NOMO-1 treated with DMSO at 0.1 percent for 48 hours (cell line): ENCODE measurements around the gene RDH5.

ENCODE experiments used
- DNase-seq: peaks from one replicate; lab custom pipeline; 2025; ENCODE audit not compliant: unreplicated experiment; lab: John Stamatoyannopoulos, UW

RDH5 gene

DNA sequence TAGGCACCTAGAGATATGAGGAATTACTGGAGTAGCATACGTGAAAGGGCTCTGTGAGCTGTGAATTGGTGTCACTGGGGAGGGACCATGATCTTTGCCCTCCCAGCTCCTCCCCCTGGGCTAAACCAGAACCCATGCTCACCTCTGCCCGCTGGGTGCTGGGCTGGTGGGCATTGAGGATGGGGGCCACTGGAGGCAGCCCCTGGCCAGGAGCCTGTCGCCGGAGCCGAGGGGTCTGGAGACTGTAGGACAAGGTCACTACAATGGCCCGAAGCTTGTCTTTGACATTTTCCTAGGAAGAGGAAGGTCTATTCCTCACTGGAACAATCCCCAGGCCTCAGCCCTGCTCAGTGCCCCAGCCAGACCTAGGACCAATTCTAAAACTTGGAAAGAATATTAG lies 24.1 kb upstream of the RDH5 start:
- DNase-seq, result no peak

DNA sequence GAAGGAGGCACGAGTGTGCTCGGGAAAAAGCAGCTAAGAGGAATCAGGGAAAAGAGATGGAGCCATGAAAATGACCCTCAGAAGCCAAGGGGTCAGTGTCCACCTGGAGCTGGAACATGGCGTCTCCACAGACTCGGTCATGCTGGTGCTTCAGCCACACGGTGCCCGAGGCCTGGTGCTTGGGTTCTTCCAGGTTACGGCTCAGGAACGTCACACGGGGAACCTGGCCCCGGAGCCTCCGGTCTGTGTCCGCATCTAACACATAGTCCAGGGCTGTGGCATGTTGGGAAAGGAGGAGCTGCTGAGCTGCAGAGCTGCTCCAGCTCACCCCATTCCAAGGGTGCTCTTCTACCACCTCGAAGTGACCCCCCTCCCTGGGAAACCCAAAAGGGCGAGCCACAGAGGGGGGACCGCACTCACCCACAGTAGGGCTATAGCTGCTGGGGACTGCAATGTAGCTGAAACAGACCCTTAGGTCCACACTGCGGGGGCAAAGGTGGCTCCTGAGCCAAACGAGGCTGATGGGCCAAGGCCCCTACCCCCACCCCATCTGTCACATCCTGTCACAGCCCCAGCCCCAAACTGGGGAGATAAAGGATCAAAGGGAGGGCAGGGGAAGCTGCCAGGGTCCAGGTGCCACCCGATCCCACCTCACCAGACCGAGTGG lies 23.3 kb upstream of the RDH5 start:
- no peak for DNase-seq

DNA sequence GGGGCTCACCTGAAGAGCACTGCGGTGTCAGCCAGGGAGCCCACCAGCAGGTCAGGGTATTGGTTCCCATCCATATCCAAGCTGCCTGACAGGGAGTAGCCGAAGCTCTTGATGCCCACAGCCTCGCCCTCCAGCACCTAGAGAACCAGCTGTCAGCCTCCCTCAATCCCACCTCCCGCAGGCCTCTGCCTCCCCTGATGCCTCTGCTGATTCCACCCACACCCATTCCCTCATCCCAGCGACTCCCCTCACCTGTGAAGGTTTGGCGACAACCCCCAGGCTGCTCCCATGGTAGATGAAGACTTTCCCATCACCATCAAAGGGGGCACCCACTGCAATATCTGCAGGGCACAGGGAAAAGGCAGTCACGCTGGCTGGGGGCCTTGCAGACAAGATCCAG lies 22.5 kb upstream of the RDH5 start:
- DNase-seq, result no peak

DNA sequence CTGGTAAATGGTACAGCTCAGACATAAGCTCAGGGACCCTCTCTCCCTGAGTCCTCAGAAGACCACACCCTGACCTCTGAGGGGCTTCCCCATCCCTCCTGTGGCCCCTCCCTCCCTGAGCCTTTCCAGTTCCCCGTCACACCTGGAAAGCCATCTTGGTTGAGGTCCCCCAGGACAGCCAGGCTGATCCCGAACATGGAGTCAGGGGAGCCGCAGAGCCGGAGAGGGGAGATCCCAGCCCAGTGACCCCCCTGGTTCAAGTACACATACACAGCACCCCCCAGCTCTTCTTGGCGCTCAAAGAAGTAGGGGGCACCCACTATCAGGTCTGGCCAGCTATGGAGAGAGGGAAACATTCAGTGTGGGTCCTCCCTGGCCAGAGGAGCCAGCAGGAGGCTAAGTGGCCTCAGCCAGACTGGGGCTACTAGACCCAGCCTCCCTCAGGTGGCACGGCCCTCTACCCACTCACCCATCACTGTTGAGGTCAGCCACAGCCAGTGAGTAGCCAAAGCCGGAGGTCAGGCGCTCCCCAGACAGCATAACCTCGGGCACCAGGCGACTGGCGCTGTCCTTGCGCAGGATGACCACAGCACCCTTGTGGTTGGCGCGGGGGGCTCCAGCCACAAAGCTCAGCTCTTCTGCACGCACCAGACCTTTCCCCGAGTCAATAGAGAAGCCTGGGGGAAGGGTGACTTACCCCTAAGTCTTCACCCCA lies 21.8 kb upstream of the RDH5 start:
- DNase-seq, result no peak

DNA sequence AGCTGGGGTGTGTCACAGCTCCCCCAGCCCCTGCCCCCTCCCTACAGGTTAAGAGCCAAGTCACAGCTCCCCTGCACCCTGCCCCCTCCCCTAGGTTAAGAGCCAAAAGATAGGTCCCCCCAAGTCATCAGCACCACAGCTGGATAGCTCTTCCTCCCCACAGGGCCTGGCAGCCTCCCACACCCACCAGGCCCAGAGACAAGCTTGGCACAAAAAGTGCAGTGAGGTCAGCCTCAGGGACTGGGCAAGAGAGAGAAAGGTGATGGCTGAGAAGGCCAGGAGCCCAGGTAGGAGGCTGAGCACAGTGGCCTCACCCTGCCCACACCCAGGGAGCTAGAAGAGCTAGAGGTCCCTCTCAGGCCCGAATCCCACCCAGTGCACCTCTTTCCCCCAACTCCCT lies 21.2 kb upstream of the RDH5 start:
- DNase-seq, result no peak

DNA sequence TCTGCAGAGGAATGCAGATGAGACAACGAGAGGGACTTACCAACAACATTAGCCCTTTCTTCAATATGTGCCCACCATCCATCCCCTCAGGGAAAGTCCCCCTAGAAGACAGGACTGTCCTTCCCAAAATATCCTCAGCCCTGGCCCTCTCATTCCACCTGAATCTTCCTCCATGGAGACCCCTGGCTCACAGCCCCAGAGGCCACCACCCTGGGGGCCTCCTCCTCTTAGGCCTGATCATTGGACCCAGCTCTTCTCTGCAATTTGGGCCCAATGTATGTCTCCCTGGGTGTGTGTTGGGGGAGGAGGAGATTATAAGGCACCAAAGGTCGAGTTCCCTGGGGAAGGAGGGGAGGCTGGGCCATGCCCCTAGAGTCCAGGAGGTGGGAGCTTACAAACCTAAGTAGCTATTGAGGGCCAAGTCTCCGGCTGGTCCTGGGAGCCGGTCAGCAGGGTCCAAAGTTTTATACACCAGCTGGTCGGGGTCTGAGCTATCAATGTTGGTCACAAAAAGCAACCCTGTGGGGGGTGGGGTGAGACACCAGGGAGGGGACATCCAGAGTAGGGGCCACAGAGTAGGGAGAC lies 20.6 kb upstream of the RDH5 start:
- DNase-seq, result no peak

DNA sequence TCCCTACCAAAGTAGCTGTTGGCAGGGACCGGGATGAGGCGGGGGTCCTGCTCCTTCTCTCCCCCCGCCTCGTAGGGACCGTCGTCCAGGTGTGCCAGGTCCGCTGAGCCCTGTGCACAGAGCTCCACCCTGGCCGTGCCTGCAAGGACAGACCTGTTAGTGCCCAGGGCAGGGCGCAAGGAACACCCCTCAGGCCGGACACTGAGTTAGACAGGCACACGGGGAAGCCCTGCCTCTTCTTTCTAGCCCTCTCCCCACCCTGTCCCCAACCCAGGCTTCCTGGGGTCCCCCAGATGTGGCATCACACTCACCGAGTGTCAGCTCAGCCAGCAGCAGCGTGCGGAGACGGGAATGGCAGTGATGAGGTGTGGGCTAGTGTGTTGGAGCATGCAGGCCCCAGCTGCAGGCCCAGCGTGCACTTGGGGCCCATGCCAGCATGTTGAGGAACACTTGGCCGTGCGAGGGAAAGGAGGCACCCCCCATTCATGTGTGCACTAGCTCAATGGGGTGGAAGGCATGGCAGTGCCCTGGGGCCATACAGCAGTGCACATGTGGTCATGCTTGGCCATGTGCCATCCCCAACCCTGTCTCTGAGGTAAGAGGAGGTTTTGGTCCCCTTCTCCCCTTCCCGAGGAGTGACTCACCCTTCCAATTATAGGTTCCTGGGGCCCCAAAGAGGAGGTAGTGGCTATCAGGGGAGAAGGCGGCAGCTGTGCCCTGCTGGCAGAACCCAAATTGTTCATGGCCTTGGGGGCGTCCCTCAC lies 19.8 kb upstream of the RDH5 start:
- peak; percentile 54 for DNase-seq

DNA sequence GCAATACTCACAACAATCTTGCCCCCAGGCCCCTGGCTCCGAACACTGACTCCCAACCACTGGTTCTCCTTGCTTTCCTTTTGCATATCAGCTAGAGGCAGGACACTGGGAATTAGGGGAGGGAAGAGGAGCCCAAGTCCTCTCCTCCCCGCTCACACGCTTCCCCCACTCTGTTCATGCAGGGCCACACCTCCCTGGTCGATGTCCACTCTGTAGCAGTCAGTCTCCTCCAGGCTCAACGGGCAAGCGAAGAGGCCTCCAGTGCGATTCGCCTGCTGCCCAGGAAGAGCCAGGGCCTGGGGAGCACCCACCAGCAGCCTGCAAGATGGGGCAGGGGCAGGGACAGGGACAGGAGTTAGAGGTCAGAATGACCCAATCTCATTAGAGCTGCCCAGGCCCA lies 17.3 kb upstream of the RDH5 start:
- no peak for DNase-seq

DNA sequence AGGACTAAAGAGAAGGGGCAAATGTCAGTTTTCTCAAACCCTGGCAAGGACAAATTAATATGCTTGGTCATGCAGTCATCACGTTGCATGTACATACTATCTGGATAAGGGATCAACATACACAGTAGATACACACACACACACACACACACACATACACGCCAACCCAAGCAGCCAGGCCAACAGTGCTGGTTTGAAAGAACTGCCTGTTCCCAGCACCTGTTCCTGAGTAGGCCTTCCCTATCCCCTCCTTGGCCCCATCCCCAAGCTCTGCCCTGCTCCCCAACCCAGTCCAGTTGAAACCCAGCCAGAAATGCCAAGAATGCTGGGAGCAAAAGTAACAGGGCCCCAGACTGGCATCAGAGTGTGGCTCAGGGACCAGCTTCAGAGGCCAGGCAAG lies 16.9 kb upstream of the RDH5 start:
- no peak for DNase-seq

DNA sequence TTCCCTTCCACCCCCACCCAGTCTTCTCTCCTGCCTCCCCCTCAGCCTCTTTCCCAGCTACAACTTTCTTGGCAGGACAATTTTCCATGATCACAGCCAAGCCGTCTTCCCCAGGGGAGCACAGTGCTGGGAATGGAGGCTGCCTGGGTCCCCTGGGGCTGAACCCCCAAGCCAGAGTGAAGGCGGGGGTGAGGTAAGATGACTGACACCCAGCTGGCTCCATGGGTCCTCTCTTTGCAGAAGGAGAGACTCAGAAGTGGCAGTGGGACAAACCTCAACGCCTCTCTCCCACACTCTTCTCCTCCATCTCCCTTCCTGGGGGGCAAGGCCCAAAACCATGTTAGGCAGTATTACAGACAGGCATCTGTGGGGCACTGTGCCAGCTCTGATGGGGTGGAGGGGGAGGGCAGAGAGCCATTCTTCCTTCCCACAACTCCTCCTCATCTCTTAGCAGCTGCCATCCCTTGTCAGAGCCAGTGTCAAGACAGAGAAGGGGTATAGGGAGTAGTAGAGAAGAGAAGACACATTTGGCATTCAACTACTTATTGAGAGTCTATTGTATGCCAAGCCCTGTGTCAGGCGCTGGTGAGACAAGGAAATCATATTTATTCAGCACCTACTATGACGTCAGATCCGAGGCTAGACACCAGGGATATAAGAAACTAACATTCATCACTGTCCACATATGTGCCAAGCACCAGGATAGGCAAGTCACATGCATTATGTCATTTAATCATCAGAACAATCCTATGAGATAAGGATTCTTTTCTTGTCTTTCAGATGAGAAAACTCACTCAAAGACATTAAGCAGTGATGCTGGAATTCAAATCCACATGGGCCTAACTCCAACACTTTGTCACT lies 16.1 kb upstream of the RDH5 start:
- DNase-seq, result no peak

DNA sequence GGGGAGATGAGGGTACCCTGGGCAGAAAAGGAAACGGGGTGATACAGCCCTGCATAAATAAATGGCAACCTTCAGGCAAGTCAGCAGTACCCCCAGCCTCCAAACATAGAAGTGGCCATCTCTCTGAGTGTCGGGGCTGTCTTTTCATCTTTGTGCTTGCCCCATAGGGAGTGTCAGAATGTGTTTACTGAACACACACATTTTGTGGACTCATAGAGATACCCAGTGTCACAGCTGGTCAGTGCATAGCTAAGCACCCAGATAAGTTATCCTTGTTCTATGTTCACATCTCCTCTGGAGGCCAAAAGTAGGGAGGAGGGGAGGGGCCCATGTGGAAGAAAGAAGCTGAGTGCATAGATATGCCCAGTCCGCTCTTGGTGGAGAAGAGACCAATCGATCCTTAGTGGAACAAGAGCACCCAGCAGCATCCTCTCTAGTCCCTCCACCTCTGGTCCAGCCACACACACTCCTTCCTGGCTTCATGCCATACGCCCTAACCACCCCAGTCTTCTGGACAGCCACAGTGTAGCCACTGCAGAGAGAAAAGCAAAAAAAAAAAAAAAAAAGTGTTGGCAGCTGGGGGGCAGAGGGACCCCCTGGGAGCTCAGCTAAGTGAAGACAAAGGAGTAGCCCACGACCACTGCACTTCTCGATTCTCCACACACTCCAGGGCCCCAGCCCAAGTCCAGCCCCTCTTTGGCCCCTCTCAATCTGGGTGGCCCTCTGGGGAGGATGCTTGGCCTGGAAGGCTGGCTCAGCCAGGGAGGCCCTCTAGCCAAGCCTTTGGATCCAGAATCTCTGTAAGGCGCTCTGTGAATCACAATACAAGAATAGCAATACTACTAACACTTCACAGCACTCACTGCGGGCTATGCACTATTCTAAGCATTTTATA lies 15.1 kb upstream of the RDH5 start:
- no peak for DNase-seq

DNA sequence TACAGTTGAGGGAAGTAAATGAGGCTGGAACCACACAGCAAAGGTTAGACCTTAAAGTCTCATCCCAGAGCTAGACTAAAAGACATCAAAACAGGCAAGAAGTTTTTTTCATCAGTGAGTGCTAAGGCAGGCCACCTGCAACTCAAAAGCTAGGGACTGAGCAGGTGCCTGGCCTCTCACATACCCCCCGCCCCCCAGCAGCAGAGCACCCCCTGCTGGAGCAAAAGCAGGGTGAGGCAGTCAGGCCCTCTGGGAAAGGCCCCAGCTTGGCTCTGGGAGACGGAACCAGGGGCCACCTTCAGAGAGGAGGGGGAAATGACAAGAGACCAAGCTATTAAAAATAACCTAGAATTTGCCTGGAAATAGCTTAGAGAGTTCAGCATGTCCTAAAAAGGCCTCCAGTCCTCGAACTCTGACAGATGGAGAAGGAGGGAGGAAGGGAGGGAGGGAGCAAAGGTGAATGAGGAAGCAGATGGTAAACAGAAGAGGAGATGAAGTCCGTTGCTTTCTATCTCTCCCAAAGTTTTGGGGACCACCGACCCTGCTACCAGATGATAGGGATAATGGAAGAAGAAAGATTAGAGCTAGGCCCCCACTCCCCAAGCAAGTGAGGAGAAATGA lies 14.3 kb upstream of the RDH5 start:
- DNase-seq, result peak; percentile 12

DNA sequence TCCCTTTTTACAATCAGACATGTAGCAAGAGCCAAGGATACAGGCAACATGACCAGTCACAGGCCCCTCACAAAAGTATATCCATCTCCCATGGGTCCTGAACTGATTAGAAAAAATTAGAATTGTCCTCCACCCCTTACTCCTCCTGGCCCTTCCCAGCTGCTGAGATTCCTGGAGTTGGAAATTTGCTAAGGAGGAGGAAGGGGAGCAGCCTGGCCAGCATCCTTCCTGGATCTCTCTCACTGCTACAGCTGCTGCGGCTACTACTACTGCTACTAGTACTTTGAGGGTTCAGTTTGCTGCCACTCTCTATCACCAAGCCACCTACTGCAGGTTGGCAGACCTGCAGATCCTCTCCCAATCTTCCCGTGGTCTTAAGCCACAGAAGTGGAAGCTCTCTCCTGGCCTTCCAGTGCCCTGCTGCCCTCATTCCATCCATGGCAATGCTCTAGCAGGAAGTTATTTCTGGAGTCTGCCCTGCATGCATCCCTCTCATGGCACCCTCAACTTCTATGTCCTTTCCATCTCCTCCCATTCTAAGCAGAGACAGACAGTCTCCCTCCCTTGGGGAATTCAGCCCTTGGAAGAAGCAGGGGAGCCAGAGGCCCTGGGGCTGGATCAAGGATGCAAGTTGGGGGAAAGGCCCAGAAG lies 13.5 kb upstream of the RDH5 start:
- DNase-seq, result no peak

DNA sequence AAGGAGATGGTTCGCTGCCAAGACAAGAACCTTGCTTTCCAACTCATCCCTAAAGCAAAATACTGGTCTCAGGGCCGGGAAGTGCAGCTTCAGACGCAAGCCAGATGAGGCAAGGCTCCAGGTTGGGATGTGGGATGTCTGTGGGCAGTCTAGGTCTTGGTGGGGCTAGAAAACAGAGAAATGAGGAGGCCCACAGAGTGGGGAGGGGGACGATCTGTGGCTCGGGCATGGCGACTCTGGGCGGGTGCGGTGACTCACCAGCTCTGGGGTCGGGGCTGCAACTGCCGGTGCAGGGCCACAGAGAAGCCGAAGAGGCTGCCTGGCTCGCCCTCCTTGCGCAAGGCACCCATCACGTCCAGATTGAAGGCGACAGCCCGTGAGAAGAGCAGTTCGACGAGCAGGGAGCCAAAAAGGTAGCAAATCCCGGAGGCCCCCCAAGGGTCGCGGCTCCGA lies 12.9 kb upstream of the RDH5 start:
- peak; percentile 37 for DNase-seq

DNA sequence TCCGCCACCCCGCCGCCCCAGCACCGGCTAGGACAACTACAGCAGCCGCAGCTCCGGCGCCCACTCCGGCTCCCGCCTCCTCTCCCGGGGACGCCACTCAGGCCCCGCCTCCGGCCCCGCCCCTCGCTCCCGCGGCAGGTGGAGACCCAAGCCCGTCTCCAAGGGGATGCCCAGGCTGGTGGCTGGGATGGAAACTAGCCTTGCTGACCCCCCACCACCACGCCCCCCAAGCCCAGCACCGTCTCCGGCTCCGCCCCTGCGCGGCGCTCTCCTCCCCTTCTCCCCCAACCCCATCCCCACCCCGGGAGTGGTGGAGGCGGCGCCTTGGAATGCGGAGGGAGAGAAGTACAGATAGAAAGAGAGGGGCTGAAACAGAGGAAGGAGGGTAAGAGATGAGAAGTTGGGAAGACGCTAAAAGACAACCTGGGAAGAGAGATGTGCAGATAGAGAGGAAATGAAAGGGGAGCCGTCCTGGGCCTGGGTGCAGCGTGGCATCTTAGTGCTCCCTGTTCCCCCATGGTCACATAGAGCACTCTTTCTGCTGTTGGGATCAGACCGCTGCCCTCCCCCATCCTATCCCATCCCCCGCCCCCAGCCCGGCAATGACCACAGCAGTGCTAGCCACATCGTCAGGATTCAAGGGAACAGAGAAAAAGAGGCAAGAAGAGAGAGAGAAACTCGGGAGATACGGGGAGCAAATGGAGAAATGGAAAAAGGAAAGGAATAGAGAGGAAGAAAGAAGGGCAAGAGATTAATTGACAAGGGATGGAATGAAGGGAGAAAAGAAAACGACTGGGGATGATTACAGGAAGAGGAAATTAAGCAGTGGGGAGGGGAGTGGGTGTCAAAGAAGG lies 12.1 kb upstream of the RDH5 start, which contains the start of gene ITGA7:
Gene ITGA7 (minus strand): TSS at position 64 of the 854 bp plus-strand sequence. CDS start 222 bp downstream, outside the sequence.
- no peak for DNase-seq

DNA sequence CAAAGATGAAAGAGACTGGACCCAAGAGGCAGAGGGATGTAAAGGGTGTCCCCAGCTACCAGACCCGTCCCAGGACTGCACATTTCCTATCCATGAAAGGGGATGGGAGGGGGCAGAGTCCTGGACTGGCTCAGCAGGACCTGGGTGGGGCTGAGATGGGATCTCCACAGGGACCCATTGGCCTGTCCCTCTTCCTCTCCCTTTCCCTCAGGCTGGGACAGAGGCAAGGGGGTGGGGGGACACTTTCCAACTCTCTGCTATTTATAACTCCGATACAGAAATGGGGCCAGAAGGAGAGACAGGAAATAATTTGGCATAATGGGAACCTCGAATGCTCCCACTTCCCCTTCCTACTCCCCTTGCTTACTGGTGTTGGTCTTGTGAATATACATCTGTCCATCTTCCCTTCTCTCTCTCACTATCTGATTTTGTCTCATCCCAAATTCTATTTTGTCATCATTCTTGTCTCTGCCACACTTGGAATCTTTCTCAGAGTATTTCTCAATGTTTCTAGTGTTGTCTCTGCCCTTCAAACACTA lies 11.4 kb upstream of the RDH5 start:
- DNase-seq, result peak; percentile 3

DNA sequence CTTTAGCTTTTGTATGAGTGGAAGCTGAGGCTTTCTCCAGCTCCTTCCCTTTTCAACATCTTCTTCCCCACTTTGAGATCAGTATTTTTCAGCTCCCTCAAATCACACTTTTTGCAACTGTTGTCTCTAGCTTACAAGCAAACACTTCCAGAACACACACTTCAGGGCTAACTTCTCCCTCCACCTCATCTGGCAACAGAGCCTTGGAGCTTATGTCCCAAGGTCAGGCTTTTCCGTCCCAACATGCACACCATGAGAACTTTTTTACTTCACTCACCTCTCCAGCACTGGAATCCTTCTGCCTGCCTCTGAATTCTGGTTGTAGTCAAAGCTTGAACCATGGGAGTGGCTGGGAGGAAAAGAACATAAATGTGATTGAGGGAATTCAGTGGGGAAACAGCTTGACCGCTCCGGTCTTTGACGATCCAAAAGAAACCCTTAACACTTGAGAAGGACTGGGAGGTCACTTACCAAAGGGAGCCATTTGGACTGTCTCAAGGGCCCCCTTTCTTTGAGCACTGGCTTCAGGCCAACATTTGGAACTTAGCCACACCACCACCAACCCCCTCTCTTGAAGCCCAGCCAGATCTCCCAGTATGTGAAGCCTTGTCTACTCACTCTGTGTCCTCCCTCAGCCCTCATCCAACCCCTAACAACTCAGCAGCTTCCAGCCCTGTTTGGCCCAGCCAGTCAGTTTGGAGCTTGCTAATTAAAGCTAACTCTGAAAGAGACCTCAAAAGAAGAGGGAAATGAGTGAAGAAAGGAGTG lies 8.2 kb upstream of the RDH5 start:
- DNase-seq, result no peak
